H1 (cell line): ENCODE data around the gene HDLBP. TPM values are rescaled to one million over a fixed set of nuclear protein-coding genes. Genes with fewer than 3 reads are reported as not detected.

ENCODE experiments used
- CTCF ChIA-PET: fragments of 300-600 bp; sonication (Branson Sonifier 250); formaldehyde crosslinking; loops from one replicate; lab custom pipeline; 2021; ENCODE audit not compliant: partially characterized antibody; lab: Charles Lee
- POLR2A ChIA-PET: fragments of 300-600 bp; sonication (Branson Sonifier 250); formaldehyde crosslinking; loops from one replicate; lab custom pipeline; 2021; ENCODE audit warnings: inconsistent platforms; ENCODE audit not compliant: partially characterized antibody; lab: Charles Lee
- DNase-seq, 2 experiments: peaks; one replicate each; pipeline versions ENCODE4 v3.0.0 to v3.0.0-alpha.2; 2010 to 2022; ENCODE audit warnings: low spot score in 2 of 2, low read depth in 1 of 2, mixed read lengths in 1 of 2
- FAIRE-seq: peaks from 2 replicates; lab custom pipeline; 2011; peaks lifted over from hg19 to GRCh38; lab: Jason Lieb, UNC
- H2AFZ ChIP-seq: 2 replicates; pipeline ENCODE4 v1.8.1; 2012; ENCODE audit warnings: low read length, inconsistent platforms
- H2AK5ac ChIP-seq: 2 replicates; pipeline ENCODE4 v1.6.1; 2013; ENCODE audit warnings: low read depth, low read length
- H2BK120ac ChIP-seq: replicated peaks from 2 replicates; pipeline ENCODE3; 2013; ENCODE audit warnings: low read depth, low read length, inconsistent platforms
- H2BK12ac ChIP-seq: 2 replicates; pipeline ENCODE4 v1.6.1; 2013; ENCODE audit warnings: low read depth, low read length
- H2BK15ac ChIP-seq: 2 replicates; pipeline ENCODE4 v1.6.1; 2013; ENCODE audit warnings: low read length
- H2BK20ac ChIP-seq: 2 replicates; pipeline ENCODE4 v1.6.1; 2013; ENCODE audit warnings: low read length
- H2BK5ac ChIP-seq: 2 replicates; pipeline ENCODE4 v1.6.1; 2013; ENCODE audit warnings: low read depth, low read length
- H3K14ac ChIP-seq: 2 replicates; pipeline ENCODE4 v1.6.1; 2013; ENCODE audit warnings: inconsistent platforms; ENCODE audit not compliant: insufficient read length
- H3K18ac ChIP-seq: 2 replicates; pipeline ENCODE4 v1.6.1; 2013; ENCODE audit warnings: low read length; ENCODE audit errors: extremely low read depth
- H3K23ac ChIP-seq: 2 replicates; pipeline ENCODE4 v1.6.1; 2013; ENCODE audit warnings: inconsistent platforms; ENCODE audit not compliant: insufficient read length
- H3K23me2 ChIP-seq: 2 replicates; pipeline ENCODE4 v1.6.1; 2013; ENCODE audit warnings: low read depth, low read length
- H3K27ac ChIP-seq: 2 replicates; pipeline ENCODE4 v1.6.1; 2011; ENCODE audit warnings: low read depth, low read length, inconsistent platforms
- H3K27me3 ChIP-seq, 4 experiments: replicated peaks in 1 of 4; 1 replicate in 1 of 4; 2 replicates in 3 of 4; pipeline versions ENCODE4 v1.6.1 to v1.8.1; 2011 to 2013; ENCODE audit warnings: low read length in 3 of 4, mild to moderate bottlenecking in 3 of 4, inconsistent platforms in 2 of 4, mixed read lengths in 2 of 4, moderate library complexity in 1 of 4; ENCODE audit not compliant: control insufficient read depth in 3 of 4, insufficient read depth in 3 of 4; ENCODE audit errors: extremely low read depth in 1 of 4
- H3K36me3 ChIP-seq, 4 experiments: 2 replicates each; pipeline versions ENCODE4 v1.6.1 to v1.8.1; 2011 to 2013; ENCODE audit warnings: mild to moderate bottlenecking in 4 of 4, low read length in 3 of 4, moderate library complexity in 2 of 4, control low read depth in 1 of 4, inconsistent platforms in 1 of 4; ENCODE audit not compliant: insufficient read depth in 4 of 4, control insufficient read depth in 2 of 4
- H3K4ac ChIP-seq: replicated peaks from 2 replicates; pipeline ENCODE3; 2013; ENCODE audit warnings: low read length, low read depth, mixed read lengths, inconsistent platforms; ENCODE audit not compliant: insufficient read length
- H3K4me1 ChIP-seq, 4 experiments: replicated peaks in 1 of 4; 1 replicate in 1 of 4; 2 replicates in 3 of 4; pipeline versions ENCODE4 v1.6.1 to v1.8.1; 2011 to 2013; ENCODE audit warnings: low read length in 3 of 4, inconsistent platforms in 2 of 4, mixed read lengths in 1 of 4; ENCODE audit not compliant: insufficient read depth in 4 of 4, control insufficient read depth in 3 of 4
- H3K4me2 ChIP-seq, 2 experiments: 2 replicates each; pipeline versions ENCODE4 v1.6.1 to v1.8.1; 2011 to 2013; ENCODE audit warnings: low read depth in 2 of 2, low read length in 2 of 2, control low read depth in 1 of 2, inconsistent platforms in 1 of 2, mild to moderate bottlenecking in 1 of 2; ENCODE audit not compliant: insufficient read depth in 1 of 2
- H3K4me3 ChIP-seq, 4 experiments: fragments of 200-600, 300-600 bp in 1 of 4; sonication (generic), shearing (Covaris generic), sonication (Bioruptor Twin) in 1 of 4; 2 replicates each; pipeline versions ENCODE4 v1.5.1 to v1.8.1; 2011 to 2016; ENCODE audit warnings: low read length in 4 of 4, low read depth in 3 of 4, control low read depth in 2 of 4, inconsistent platforms in 2 of 4, mild to moderate bottlenecking in 2 of 4, mixed read lengths in 1 of 4, moderate library complexity in 1 of 4; ENCODE audit not compliant: insufficient read depth in 2 of 4; ENCODE audit errors: extremely low read depth in 1 of 4
- H3K56ac ChIP-seq: replicated peaks from 2 replicates; pipeline ENCODE3; 2013; ENCODE audit warnings: low read depth, mild to moderate bottlenecking, mixed read lengths, low read length, inconsistent platforms; ENCODE audit not compliant: insufficient read length
- H3K79me1 ChIP-seq: 2 replicates; pipeline ENCODE4 v1.6.1; 2013; ENCODE audit warnings: low read depth, low read length, control low read depth
- H3K79me2 ChIP-seq, 2 experiments: 2 replicates each; pipeline versions ENCODE4 v1.6.1 to v1.8.1; 2012 to 2013; ENCODE audit warnings: low read length in 2 of 2, mild to moderate bottlenecking in 2 of 2, inconsistent platforms in 1 of 2; ENCODE audit not compliant: insufficient read depth in 2 of 2, control insufficient read depth in 1 of 2
- H3K9ac ChIP-seq, 4 experiments: replicated peaks in 1 of 4; 1 replicate in 1 of 4; 2 replicates in 3 of 4; pipeline versions ENCODE4 v1.6.1 to v1.8.1; 2011 to 2013; ENCODE audit warnings: low read depth in 3 of 4, low read length in 3 of 4, control low read depth in 2 of 4, mild to moderate bottlenecking in 2 of 4, moderate library complexity in 2 of 4, inconsistent platforms in 1 of 4; ENCODE audit errors: extremely low read depth in 1 of 4
- H3K9me3 ChIP-seq, 2 experiments: 2 replicates each; pipeline versions ENCODE4 v1.6.1 to v1.8.1; 2012 to 2013; ENCODE audit warnings: mild to moderate bottlenecking in 2 of 2, moderate library complexity in 2 of 2, control low read depth in 1 of 2, inconsistent platforms in 1 of 2, low read depth in 1 of 2, low read length in 1 of 2, mixed read lengths in 1 of 2; ENCODE audit not compliant: insufficient read depth in 2 of 2
- H4K20me1 ChIP-seq, 2 experiments: replicated peaks in 1 of 2; 2 replicates each; pipeline versions ENCODE3 to v1.8.1; 2011 to 2013; ENCODE audit warnings: inconsistent platforms in 2 of 2, low read length in 2 of 2, mild to moderate bottlenecking in 1 of 2; ENCODE audit not compliant: insufficient read depth in 2 of 2, control insufficient read depth in 1 of 2
- H4K5ac ChIP-seq: 2 replicates; pipeline ENCODE4 v1.6.1; 2013; ENCODE audit warnings: low read length, low read depth, mixed read lengths, inconsistent platforms; ENCODE audit not compliant: insufficient read length
- H4K8ac ChIP-seq: 2 replicates; pipeline ENCODE4 v1.8.0; 2013; ENCODE audit warnings: mild to moderate bottlenecking, moderate library complexity, low read length, inconsistent platforms; ENCODE audit not compliant: insufficient read depth; ENCODE audit errors: extremely low read depth
- H4K91ac ChIP-seq: replicated peaks from 2 replicates; pipeline ENCODE3; 2013; ENCODE audit warnings: low read length, mixed read lengths, inconsistent platforms; ENCODE audit not compliant: insufficient read length
- WGBS, 2 experiments: shearing (Covaris generic) in 1 of 2; methylation state at CpG; one replicate each; pipeline versions ENCODE4 v1.1.6 to v1.1.7; 2013 to 2015; ENCODE audit warnings: low lambda C conversion rate in 2 of 2, mixed read lengths in 2 of 2, inconsistent platforms in 1 of 2, low coverage in 1 of 2, missing lambda C conversion rate in 1 of 2; ENCODE audit not compliant: insufficient replicate concordance in 2 of 2, insufficient coverage in 1 of 2, insufficient read length in 1 of 2; ENCODE audit errors: extremely low coverage in 1 of 2, missing lambda C conversion rate in 1 of 2; 5-methylcytosine and 5-hydroxymethylcytosine counted together
- polyA plus RNA-seq, 7 experiments: library from polyadenylated mRNA; depleted of rRNA in 3 of 7; stranded (reverse) in 5 of 7; unstranded in 2 of 7; fragments of >200 nt in 5 of 7; fragments of 200-250 nt in 2 of 7; gene quantifications; 1 replicate in 5 of 7; 2 replicates in 1 of 7; 4 replicates in 1 of 7; pipeline versions ENCODE4 v1.2.1 to v1.2.3, GENCODE V29; 2011 to 2013; ENCODE audit warnings: missing spikeins in 2 of 7, mixed read lengths in 2 of 7
- total RNA-seq: library from RNA; stranded (reverse); fragmentation: NEBNext Ultra II Directional; extraction: Animal tissue kit (Norgen Biotek cat#: 25700); gene quantifications from 2 replicates; pipeline ENCODE4 v1.2.1, GENCODE V29; 2021
- TF ChIP-seq, protein P1 (sequence below): IDR thresholded peaks from 2 replicates; pipeline ENCODE4 v1.6.1; 2011; ENCODE audit warnings: low read length, improper control_type of control experiment

The HDLBP gene
- total and polyA plus RNA-seq, 2 of the 8 experiments (the other 6 are each of a cell fraction or from before 2014, with no cell fraction given) = 185 to 360 TPM

DNA sequence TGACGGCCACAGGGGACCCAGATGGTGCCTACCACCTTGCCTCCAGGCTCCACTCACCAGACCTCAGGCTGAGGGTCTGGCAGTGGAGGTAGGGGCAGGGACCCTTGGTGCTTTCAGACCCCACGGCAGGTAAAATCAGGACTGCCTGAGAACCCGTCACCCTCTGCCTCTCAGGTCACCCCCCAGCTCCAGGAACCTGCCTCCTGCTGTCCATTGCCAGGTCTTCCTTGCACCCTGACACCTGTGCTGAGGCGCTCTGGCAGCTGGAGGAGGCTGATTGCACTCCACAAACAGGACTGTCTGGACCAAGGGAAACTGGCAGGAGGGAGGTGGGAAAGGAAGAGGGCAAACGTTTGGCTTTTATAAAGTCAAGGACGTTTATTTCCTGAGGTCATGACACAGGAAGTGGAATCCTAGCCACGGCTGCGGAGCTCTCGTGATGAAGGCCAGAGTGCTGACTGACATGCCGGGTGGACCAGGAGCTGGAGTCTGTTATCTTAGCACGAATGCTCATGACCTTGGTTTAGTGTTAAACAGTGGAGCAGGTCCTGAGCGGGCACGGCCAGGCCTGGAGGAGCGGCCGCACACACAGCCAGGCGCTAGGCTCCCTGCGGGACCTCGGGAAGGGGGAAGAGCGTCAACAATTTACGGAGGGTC, 86.5 kb downstream of the HDLBP start:
- H3K14ac ChIP-seq = no peak overlapping the region
- 92% methylated on average over 20 of the region's 20 CpGs; no CpG with 5 or more reads in 1 of the 2 experiments for WGBS, 2 experiments
- peak overlapping the region; percentile 20 for H4K8ac ChIP-seq
- no peak overlapping the region for H3K4me3 ChIP-seq
- H2BK20ac ChIP-seq = no peak overlapping the region
- peaks cover 23 to 32% of the 10 kb centered on the region in 2 experiments for H4K20me1 ChIP-seq
- no peaks in the 10 kb centered on the region for H3K4me1 ChIP-seq
- no peak overlapping the region for H2BK5ac ChIP-seq
- no peaks in the 10 kb centered on the region for H3K27me3 ChIP-seq
- H4K5ac ChIP-seq = no peak overlapping the region
- H3K27ac ChIP-seq = no peak overlapping the region
- CTCF ChIA-PET = interaction anchor here (1.0 to 1.6 kb wide), 2 partner anchors 10 to 13 kb away, joined by 3 to 4 read pairs; no protein-coding TSS in a partner anchor
- no peak overlapping the region for H2BK120ac ChIP-seq
- H3K9me3 ChIP-seq = no peaks in the 10 kb centered on the region
- no peaks in the 10 kb centered on the region for H3K79me2 ChIP-seq
- H3K9ac ChIP-seq = no peak overlapping the region
- no peak overlapping the region for H2AK5ac ChIP-seq
- no peak overlapping the region for H3K4me2 ChIP-seq
- POLR2A ChIA-PET = interaction anchor here (0.6 kb wide), 1 partner anchor 450 kb away, joined by 3 read pairs; no protein-coding TSS in a partner anchor
- DNase-seq = no peak
- H3K36me3 ChIP-seq = peaks cover 18 to 45% (median 38%) of the 10 kb centered on the region in 4 experiments
- H2AFZ ChIP-seq = no peak overlapping the region
- no peak overlapping the region for H3K56ac ChIP-seq
- H3K23me2 ChIP-seq = no peaks in the 10 kb centered on the region
- 0 out of 2 replicates have a peak overlapping the region, but pooled peaks have one; percentile 9 for H2BK12ac ChIP-seq
- no peak overlapping the region for H2BK15ac ChIP-seq
- H3K79me1 ChIP-seq = peaks cover 3% of the 10 kb centered on the region; the same call in 1 of the 2 replicates
- H3K23ac ChIP-seq = no peak overlapping the region
- no peak overlapping the region for H3K4ac ChIP-seq
- FAIRE-seq = no peak
- H3K18ac ChIP-seq = no peak overlapping the region
- TF ChIP-seq, protein P1, sequence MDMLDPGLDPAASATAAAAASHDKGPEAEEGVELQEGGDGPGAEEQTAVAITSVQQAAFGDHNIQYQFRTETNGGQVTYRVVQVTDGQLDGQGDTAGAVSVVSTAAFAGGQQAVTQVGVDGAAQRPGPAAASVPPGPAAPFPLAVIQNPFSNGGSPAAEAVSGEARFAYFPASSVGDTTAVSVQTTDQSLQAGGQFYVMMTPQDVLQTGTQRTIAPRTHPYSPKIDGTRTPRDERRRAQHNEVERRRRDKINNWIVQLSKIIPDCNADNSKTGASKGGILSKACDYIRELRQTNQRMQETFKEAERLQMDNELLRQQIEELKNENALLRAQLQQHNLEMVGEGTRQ = no peak
- TF ChIP-seq, all 59 proteins: peak for 0
- H4K91ac ChIP-seq = no peak overlapping the region
